Activated gamma-delta T cell treated with Interleukin-2 at 50 U/mL for 16 hours (primary cell): ENCODE data around the gene RC3H2.
"Not testable (repeated sequence)": the region's sequence is repeated elsewhere in the genome, so short reads cannot be mapped to it uniquely, and the experiment has no call there.

Experiments
- DNase-seq: peaks from one replicate; pipeline ENCODE4 v3.0.0-alpha.2; 2020

Gene RC3H2

GRCh38 chr9:122912964-122913673 is 8.0 kb upstream of the RC3H2 start, which contains the start of gene ZBTB6:
Gene ZBTB6, minus strand, starts transcription at chr9:122913323. Its CDS starts 1,251 bp downstream, at chr9:122912072.
- peak; percentile 67 for DNase-seq

DNA sequence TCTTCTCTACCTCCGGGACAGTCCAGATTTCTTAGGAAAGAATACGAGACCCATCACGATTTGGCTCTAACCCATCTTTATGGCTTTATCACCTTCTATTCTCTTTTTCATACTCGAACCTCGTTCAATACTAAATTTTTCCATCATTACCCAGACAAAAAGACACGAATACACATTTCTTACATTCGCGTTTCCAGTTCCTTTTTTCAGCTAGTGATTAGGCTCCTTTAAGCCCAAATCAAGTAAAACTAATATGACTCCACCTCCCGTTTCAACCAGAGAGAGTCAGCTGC is 7.5 kb upstream of the RC3H2 start:
- DNase-seq: no peak

GRCh38 chr9:122906122-122906521 is 963 bp upstream of the RC3H2 start:
- DNase-seq: not testable (repeated sequence)

DNA sequence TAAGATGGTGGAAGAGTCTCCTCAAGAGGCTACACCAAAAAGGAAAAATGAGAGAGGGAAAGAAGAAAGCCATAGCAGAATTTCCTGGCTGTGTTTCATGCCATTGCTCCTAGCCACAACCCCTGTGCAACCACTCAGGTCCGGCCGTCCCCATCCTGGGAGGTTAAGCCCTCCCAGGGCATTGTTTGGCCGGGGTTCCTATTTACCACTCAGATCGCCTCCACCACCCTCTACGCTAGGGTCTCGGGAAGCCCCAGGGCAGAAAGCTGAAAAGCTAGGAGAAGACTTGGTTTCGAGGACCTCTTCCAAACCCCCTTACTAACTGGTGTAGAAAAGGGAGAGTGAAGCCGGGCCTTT is 715 bp downstream of the RC3H2 start:
- DNase-seq: no peak

DNA sequence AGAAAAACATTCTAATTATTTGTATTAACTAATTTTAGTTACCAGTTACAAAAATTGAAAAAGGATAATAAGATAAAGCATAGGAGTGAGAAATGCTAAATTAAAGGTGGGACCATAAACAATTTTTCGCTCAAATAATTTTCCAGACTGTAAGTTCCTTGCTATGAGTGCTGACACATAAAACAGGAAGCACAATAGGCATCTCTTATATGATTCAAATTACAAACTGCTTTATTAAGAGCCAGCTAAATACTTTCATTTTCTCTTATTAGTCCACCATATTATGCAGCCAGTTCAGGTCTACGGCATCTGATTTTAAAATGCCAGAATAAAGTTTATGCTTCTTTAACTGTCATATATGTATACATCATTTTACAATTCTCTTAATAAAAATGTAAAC is 4.4 kb downstream of the RC3H2 start:
- DNase-seq: no peak

DNA sequence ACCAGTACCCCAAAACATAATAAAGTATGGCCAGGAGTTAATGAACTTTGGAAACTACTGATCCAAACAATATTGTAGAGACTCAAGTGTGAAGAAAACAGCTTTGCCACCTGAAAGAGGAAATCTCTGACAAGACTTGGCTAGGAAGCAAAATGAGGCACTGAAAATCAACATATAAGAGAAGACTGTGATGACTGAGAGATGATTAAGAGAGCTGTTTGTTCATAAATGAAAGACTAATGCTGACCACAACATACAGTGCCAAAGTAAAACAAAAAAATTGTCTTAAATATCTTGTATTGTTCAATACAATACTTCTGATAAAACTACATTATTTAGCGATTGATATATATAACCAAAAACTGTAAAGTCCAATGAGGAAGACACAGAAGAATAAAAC is 7.2 kb downstream of the RC3H2 start:
- DNase-seq: no peak

DNA sequence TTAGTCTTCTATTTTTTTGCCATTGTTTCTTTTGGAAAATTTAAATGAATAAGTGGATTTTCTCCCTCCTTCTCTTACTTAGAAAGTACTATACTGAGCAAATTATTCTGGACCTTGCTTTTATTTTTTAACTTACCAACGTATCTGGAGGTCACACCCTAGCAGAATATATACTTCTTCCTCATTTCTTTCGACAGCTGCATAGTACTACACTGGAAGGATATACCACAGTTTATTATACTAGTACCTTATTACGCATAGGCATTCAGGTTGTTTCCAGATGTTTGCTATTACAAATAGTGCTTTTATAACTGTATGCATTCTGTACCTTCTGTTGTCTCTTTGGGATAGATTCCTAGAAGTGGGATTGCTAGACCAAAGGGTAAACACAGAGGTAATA is 16.7 kb downstream of the RC3H2 start:
- no peak for DNase-seq

- no peak for DNase-seq
Measured at GRCh38 chr9:122883125-122883524, 22.0 kb downstream of the RC3H2 start.

GRCh38 chr9:122879443-122879842 is 25.7 kb downstream of the RC3H2 start:
- DNase-seq: no peak

- DNase-seq: no peak
Measured at GRCh38 chr9:122875523-122875922, 29.6 kb downstream of the RC3H2 start.

DNA sequence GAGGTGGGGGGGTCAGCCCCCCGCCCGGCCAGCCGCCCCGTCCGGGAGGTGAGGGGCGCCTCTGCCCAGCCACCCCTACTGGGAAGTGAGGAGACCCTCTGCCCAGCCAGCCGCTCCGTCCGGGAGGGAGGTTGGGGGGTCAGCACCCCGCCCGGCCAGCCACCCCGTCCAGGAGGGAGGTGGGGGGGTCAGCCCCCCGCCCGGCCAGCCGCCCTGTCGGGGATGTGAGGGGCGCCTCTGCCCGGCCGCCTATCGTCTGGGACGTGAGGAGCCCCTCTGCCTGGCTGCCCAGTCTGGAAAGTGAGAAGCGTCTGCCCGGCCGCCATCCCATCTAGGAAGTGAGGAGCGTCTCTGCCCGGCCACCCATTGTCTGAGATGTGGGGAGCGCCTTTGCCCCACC is 37.9 kb downstream of the RC3H2 start:
- DNase-seq: not testable (repeated sequence)

- DNase-seq: no peak
Measured at GRCh38 chr9:122866079-122866478, 39.1 kb downstream of the RC3H2 start.

DNA sequence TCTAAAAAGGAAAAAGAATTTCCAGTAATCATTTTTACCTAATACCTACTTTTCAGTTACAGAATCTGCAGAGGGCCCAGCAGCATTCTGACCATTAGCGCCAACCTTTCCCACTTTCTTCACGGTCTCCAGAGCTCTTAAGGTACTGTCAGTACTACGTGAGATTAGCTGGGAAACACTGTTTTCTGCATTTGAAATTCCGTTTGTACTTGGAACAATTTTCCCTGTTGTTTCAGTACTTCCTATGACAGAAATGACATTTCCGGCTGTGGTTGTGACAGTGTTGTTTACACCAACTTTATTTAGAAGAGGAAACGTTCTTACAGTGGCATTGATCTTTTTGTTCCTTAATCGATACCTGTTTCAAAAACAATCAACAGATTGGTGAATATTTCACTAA is 39.9 kb downstream of the RC3H2 start:
- no peak for DNase-seq

DNA sequence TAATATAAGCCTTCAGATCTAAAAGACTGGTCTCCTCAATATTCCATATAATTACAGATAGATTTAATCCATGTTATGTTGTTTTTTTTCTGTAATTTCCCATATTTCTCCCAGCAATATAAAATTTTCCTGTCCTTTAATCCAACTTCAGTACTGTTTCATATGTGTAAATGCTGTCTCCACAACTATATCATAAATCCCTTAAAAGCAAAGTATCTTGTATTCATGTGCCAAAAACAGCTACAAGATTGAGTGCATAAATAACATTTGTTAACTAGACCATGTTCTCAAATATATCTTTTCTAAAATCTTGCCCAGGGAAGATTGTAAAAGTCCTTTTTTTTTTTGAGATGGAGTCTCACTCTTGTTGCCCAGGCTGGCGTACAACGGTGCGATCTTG is 41.8 kb downstream of the RC3H2 start:
- no peak for DNase-seq

DNA sequence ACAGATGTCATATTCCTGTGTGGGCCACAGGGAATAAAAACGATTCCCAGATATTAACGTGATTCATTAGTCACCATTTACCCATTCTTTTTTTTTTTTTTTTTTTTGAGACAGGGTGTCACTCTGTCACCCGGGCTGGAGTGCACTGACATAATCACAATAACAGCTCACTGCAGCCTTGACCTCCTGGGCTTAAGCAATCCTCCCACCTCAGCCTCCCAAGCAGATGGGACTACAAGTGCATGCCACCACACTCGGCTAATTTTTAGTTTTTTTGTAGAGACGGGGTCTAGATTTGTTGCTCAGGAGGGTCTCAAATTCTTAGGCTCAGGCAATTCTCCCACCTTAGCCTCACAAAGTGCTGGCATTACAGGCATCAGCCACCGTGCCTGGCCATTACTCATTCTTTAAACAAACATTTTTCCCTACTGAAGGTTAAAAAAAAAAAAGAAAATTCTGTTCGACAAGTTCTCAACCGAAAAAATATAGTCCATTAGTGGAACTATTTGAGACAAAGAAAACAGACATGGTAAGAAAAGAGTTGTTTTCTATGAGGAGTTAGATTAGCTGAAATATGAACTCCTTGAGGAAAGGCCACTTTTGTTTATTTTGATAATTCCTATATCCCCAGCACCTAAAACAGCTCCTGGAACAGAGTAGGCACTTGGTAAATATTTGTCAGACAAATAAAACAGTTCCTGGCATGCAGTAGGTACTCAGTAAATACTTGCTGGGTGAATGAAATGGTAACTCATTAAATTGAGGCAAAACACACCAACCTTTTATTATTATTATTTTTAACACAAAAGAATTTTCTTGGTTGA is 44.6 kb downstream of the RC3H2 start:
- DNase-seq: no peak

- no peak for DNase-seq
Measured at GRCh38 chr9:122857815-122858214, 47.3 kb downstream of the RC3H2 start.

GRCh38 chr9:122852085-122852786 is 52.9 kb downstream of the RC3H2 start:
- DNase-seq: not testable (repeated sequence)

GRCh38 chr9:122848256-122848943 is 56.8 kb downstream of the RC3H2 start:
- no peak for DNase-seq

DNA sequence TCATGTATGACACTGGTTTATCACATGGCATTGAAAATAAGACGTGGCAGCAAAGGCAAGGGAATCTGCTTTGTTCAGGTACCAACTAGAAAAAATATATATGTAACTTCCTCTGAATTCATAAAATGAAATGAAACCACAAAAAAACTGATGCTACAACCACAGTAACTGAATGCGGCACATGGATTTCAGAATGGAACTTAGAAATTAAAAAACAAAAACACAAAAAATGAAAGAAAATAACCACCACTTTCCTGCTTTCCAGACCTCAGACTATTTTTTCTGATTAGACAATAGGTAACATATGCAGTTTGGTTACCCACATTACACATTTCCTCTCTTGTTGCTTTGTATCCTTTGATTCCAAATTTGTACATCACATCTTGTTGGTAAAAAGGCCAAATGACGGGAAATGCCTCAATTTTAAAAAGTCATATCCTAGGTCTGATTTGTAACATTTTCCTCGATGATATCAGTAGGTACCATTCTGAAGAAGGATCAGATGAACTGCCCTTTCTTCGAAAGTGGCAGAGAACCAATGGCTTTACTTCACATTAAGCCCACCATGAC is 58.7 kb downstream of the RC3H2 start:
- DNase-seq: no peak

DNA sequence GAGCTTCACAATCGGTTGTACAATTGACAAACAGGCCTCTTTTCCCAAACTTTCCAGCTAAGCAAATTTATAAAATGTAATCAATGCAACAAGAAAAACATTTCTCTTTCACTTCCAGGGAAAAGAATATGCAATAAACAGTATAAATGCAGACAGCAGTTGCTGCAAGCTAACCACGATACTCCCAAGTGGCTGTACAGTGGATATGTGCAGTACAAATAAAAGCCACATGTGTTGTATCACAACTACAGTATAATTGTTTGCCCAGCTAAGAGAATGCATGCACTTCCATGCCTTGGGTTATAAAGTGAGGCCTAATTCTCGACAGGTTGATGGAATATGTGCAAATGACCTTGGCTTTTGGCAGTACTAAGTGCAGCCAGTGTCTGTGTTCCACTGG is 60.0 kb downstream of the RC3H2 start:
- no peak for DNase-seq

- DNase-seq: no peak
Measured at GRCh38 chr9:122844137-122844536, 61.0 kb downstream of the RC3H2 start.

DNA sequence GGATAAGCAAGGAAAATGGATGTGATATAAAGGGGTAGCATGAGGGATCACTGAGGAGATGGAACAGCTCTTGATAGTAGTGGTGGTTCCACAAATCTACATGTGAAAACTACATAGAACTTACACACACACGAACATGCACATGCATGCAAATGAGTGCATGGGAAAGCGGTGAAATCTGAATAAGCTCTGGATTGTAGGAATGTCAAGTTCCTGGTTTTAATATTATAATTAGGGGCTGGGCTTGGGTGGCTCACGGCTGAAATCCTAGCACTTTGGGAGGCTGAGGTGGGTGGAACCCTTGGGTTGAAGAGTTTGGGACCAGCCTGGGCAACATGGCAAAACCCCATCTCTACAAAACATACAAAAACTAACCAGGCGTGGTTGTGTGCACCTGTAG is 63.7 kb downstream of the RC3H2 start:
- no peak for DNase-seq

GRCh38 chr9:122838441-122838840 is 66.7 kb downstream of the RC3H2 start:
- DNase-seq: not testable (repeated sequence)
